Stomach (tissue), 4 donors: ENCODE data around the gene EDN1.

Experiments
- CTCF ChIP-seq, 7 experiments: fragments of 450-650 bp in 4 of 7; fragments of 200-600 bp in 3 of 7; sonication (generic) in 3 of 7; IDR thresholded peaks; one replicate each; pipeline ENCODE4 v1.5.1; 2016 to 2019; ENCODE audit warnings: antibody characterized with exemption in 7 of 7, control low read depth in 2 of 7, mild to moderate bottlenecking in 1 of 7
- EP300 ChIP-seq: sonication (generic); formaldehyde crosslinking; IDR thresholded peaks from one replicate; pipeline ENCODE4 v1.6.1; 2017; ENCODE audit warnings: antibody characterized with exemption
- POLR2A ChIP-seq, 4 donors: fragments of 450-650 bp; IDR thresholded peaks; one replicate each; pipeline ENCODE4 v1.6.1; 2016; ENCODE audit warnings: antibody characterized with exemption in 4 of 4, control low read depth in 2 of 4, mild to moderate bottlenecking in 1 of 4, moderate library complexity in 1 of 4

- no peak for TF ChIP-seq CTCF (IDR thresholded peaks at IDR 0.05)
- TF ChIP-seq EP300: no peak
- no peak for TF ChIP-seq POLR2A (IDR thresholded peaks at IDR 0.05)
Observed at GRCh38 chr6:12246900-12247299, 43.3 kb upstream of the EDN1 start.
